Small intestine (tissue), 7 donors: ENCODE data around the gene JOSD1. TPM values are rescaled to one million over a fixed set of nuclear protein-coding genes. Genes with fewer than 3 reads are reported as not detected.
A peak's percentile ranks its signal among the peaks of the same experiment; 100 is the strongest.

Experiments used
- DNase-seq, 2 donors: peaks; one replicate each; pipeline versions ENCODE4 v3.0.0 to v3.0.0-alpha.2; 2013
- FAIRE-seq: peaks from 2 replicates; lab custom pipeline; 2012; peaks lifted over from hg19 to GRCh38; lab: Jason Lieb, UNC
- H3K27ac ChIP-seq, 3 donors: one replicate each; pipeline ENCODE4 v1.5.1; 2013; ENCODE audit warnings: low read length in 2 of 3, mild to moderate bottlenecking in 2 of 3, control low read depth in 1 of 3, inconsistent platforms in 1 of 3, low read depth in 1 of 3, moderate library complexity in 1 of 3
- H3K27me3 ChIP-seq, 3 donors: one replicate each; pipeline ENCODE4 v1.6.1; 2013; ENCODE audit warnings: low read length in 3 of 3, inconsistent platforms in 1 of 3; ENCODE audit not compliant: control insufficient read depth in 3 of 3, insufficient read depth in 3 of 3
- H3K36me3 ChIP-seq, 3 donors: one replicate each; pipeline ENCODE4 v1.6.1; 2013; ENCODE audit warnings: low read length in 3 of 3, inconsistent platforms in 1 of 3, low read depth in 1 of 3, mild to moderate bottlenecking in 1 of 3, moderate library complexity in 1 of 3; ENCODE audit not compliant: control insufficient read depth in 3 of 3, insufficient read depth in 2 of 3
- H3K4me1 ChIP-seq, 3 donors: one replicate each; pipeline ENCODE4 v1.6.1; 2013; ENCODE audit warnings: low read length in 2 of 3, inconsistent platforms in 1 of 3, low read depth in 1 of 3, mild to moderate bottlenecking in 1 of 3, moderate library complexity in 1 of 3; ENCODE audit not compliant: control insufficient read depth in 3 of 3, insufficient read depth in 2 of 3
- H3K4me3 ChIP-seq, 3 donors: one replicate each; pipeline ENCODE4 v1.5.1; 2013; ENCODE audit warnings: low read length in 3 of 3, control low read depth in 1 of 3, inconsistent platforms in 1 of 3, low read depth in 1 of 3, mild to moderate bottlenecking in 1 of 3, moderate library complexity in 1 of 3
- H3K9me3 ChIP-seq, 2 donors: one replicate each; pipeline ENCODE4 v1.6.1; 2013; ENCODE audit warnings: low read depth in 1 of 2, low read length in 1 of 2; ENCODE audit not compliant: control insufficient read depth in 2 of 2, insufficient read depth in 1 of 2
- WGBS, 3 donors: extraction: QIAGEN DNeasy Blood & Tissue Kit; methylation state at CpG; one replicate each; pipeline ENCODE4 v1.1.7; 2013; 5-methylcytosine and 5-hydroxymethylcytosine counted together
- polyA plus RNA-seq, 4 donors: library from polyadenylated mRNA; stranded (reverse) in 3 of 4; unstranded in 1 of 4; fragments of 200-250 nt in 3 of 4; fragments of 120-200 nt in 1 of 4; gene quantifications; one replicate each; pipeline versions ENCODE4 v1.2.1 to v1.2.3, GENCODE V29; 2013
- donor health status: healthy with polysubstance abuse.
- donor health status: control.
- donor health status: control.
- donor health status: Bipolar disorder and iron deficiency.
- donor health status: healthy.

JOSD1 gene
- polyA plus RNA-seq, 4 donors, result 34.6 to 90.5 (median 56.4) TPM

- H3K9me3 ChIP-seq, result no peaks in the 10 kb centered on the region
- H3K27me3 ChIP-seq, result no peaks in the 10 kb centered on the region
- no peaks in the 10 kb centered on the region for H3K4me1 ChIP-seq
- WGBS, 3 donors, result 96 to 98% (median 96%) methylated on average over 7 of the region's 7 CpGs
- H3K27ac ChIP-seq, result no peak overlapping the region
- no peak overlapping the region for H3K4me3 ChIP-seq
- FAIRE-seq, result no peak
- no peak for DNase-seq
- H3K36me3 ChIP-seq, result peaks cover 34 to 76% (median 42%) of the 10 kb centered on the region in 3 donors
Observed at GRCh38 chr22:38724176-38724575, 23.4 kb upstream of the JOSD1 start.

DNA sequence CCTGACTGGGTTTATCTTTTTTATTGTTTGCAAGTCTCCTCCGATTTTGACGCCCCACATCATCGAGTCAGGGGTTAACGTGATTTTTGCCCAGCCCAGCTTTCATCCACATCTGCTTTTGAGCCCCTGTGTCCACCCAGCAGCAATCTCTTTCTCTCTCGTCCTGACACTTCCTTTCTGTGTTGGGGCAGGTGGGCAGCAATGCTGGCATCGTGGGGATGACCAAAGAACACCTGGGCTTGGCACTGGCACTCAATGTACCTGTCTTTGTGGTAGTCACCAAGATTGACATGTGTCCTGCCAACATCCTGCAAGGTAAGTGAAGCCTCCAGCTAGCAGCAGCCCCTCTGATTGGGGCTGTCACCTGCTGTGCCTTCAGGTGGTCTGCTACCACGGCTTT, 20.8 kb upstream of the JOSD1 start:
- FAIRE-seq (no peak), DNase-seq (no peak)
- no peaks in the 10 kb centered on the region for H3K27me3 ChIP-seq
- no peaks in the 10 kb centered on the region for H3K9me3 ChIP-seq
- H3K36me3 ChIP-seq, result peaks cover 16 to 69% (median 31%) of the 10 kb centered on the region in 3 donors
- 80 to 93% (median 89%) methylated on average over 7 of the region's 7 CpGs for WGBS, 3 donors
- H3K4me1 ChIP-seq, result peaks cover 0 to 4% (median 0%) of the 10 kb centered on the region in 3 donors
- H3K4me3 ChIP-seq, result no peak overlapping the region
- no peak overlapping the region for H3K27ac ChIP-seq

GRCh38 chr22:38720350-38720749, 19.6 kb upstream of the JOSD1 start:
- WGBS, 3 donors, result 88 to 95% (median 95%) methylated on average over 3 of the region's 3 CpGs
- peaks cover 9 to 69% (median 26%) of the 10 kb centered on the region in 3 donors for H3K36me3 ChIP-seq

GRCh38 chr22:38719196-38719595, 18.5 kb upstream of the JOSD1 start:
- Histone ChIP-seq H3K9me3 (no peaks in the 10 kb centered on the region), H3K4me1 (peaks cover 0 to 4% (median 0%) of the 10 kb centered on the region in 3 donors), H3K36me3 (peaks cover 9 to 64% (median 22%) of the 10 kb centered on the region in 3 donors), H3K27me3 (no peaks in the 10 kb centered on the region), H3K4me3 (no peak overlapping the region), H3K27ac (no peak overlapping the region)
- no peak for FAIRE-seq
- no peak for DNase-seq
- WGBS, 3 donors, result 90 to 93% (median 92%) methylated on average over 6 of the region's 6 CpGs

More at GRCh38 chr22:38720350-38720749, 19.6 kb upstream of the JOSD1 start:
- Histone ChIP-seq H3K4me3 (no peak overlapping the region), H3K27ac (no peak overlapping the region), H3K27me3 (no peaks in the 10 kb centered on the region), H3K4me1 (peaks cover 0 to 4% (median 0%) of the 10 kb centered on the region in 3 donors), H3K9me3 (no peaks in the 10 kb centered on the region)
- DNase-seq (no peak), FAIRE-seq (no peak)

DNA sequence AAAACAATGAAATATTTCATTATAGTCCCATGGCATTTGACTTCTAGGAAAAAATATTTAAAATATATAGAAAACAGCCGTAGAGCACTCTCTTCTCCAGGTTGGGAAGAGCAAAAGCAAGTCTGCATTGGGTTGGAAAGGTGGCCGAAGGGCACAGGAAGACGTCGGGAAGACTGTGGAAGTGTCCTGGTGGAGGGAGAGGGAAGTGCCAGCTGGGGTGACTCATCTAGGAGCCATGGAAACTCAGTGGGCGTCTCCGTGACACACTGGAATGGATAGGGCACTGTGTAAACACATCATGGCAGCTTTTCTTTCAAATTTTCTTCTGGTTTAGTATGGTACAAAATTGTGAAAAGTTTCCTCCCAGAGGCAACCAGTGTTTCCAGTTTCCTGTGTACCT, 17.7 kb upstream of the JOSD1 start:
- peaks cover 7 to 60% (median 21%) of the 10 kb centered on the region in 3 donors for H3K36me3 ChIP-seq
- no peak overlapping the region for H3K4me3 ChIP-seq
- FAIRE-seq (no peak), DNase-seq (peak; percentile 83 to 87)
- H3K9me3 ChIP-seq, result no peaks in the 10 kb centered on the region
- peak overlapping the region in 1 of 3 donors; percentile 4 for H3K27ac ChIP-seq
- H3K4me1 ChIP-seq, result peaks cover 0 to 4% (median 0%) of the 10 kb centered on the region in 3 donors
- no peaks in the 10 kb centered on the region for H3K27me3 ChIP-seq
- 26 to 41% (median 34%) methylated on average over 6 of the region's 6 CpGs for WGBS, 3 donors

GRCh38 chr22:38717244-38717643, 16.5 kb upstream of the JOSD1 start:
- 88 to 93% (median 90%) methylated on average over 6 of the region's 6 CpGs for WGBS, 3 donors
- FAIRE-seq (no peak), DNase-seq (no peak)
- peaks cover 3 to 64% (median 23%) of the 10 kb centered on the region in 3 donors for H3K36me3 ChIP-seq
- no peak overlapping the region for H3K27ac ChIP-seq
- peaks cover 0 to 4% (median 0%) of the 10 kb centered on the region in 3 donors for H3K4me1 ChIP-seq
- no peak overlapping the region for H3K4me3 ChIP-seq
- H3K9me3 ChIP-seq, result no peaks in the 10 kb centered on the region
- H3K27me3 ChIP-seq, result no peaks in the 10 kb centered on the region

GRCh38 chr22:38716826-38717225, 16.1 kb upstream of the JOSD1 start:
- H3K4me3 ChIP-seq, result no peak overlapping the region
- no peaks in the 10 kb centered on the region for H3K9me3 ChIP-seq
- DNase-seq, result no peak
- H3K4me1 ChIP-seq, result peaks cover 0 to 4% (median 0%) of the 10 kb centered on the region in 3 donors
- 88 to 92% (median 91%) methylated on average over 9 of the region's 9 CpGs for WGBS, 3 donors
- no peak overlapping the region for H3K27ac ChIP-seq
- no peaks in the 10 kb centered on the region for H3K27me3 ChIP-seq
- no peak for FAIRE-seq
- H3K36me3 ChIP-seq, result peaks cover 3 to 68% (median 23%) of the 10 kb centered on the region in 3 donors

DNA sequence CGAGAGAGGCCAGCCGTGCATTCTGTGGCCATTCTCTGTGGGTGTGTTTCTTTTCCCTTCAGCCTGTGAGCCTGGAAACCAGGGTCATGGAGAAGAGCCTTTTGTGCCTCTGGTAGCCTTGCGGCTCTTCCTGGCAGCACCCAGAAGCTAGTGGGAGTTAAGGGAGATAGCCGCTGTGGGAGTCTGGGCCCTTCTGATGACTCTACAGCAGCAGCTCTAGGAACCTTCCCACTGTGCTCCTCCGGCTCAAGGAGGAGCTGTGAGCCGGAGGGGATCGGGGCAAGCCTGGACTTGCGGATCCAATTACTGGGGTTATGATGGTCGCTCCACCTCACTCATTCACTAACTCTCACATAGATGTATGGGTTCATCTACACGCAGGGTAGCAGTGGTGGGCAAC, 15.5 kb upstream of the JOSD1 start:
- Histone ChIP-seq H3K36me3 (peaks cover 0 to 66% (median 18%) of the 10 kb centered on the region in 3 donors), H3K4me3 (no peak overlapping the region), H3K9me3 (no peaks in the 10 kb centered on the region), H3K27ac (no peak overlapping the region), H3K4me1 (peaks cover 0 to 4% (median 0%) of the 10 kb centered on the region in 3 donors), H3K27me3 (no peaks in the 10 kb centered on the region)
- FAIRE-seq (no peak), DNase-seq (no peak)
- 95 to 98% (median 97%) methylated on average over 10 of the region's 10 CpGs for WGBS, 3 donors

DNA sequence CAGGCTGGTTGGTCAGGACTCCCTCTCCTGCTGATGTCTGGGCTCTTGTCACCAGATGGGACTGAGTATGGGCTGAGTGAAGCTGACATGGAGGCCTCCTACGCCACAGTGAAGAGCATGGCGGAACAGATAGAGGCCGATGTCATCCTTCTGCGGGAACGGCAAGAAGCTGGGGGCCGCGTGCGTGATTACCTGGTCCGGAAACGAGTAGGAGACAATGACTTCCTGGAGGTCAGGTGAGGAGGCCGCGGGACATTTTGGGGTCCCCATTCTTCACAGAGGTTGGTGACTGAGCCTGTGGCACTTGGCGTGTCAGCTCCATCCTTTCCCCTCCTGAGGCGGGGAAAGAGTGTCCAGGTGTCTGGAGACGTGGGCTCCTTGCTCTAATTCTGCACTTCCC, 15.1 kb upstream of the JOSD1 start:
- Histone ChIP-seq H3K4me3 (no peak overlapping the region), H3K9me3 (no peaks in the 10 kb centered on the region), H3K4me1 (peaks cover 0 to 4% (median 0%) of the 10 kb centered on the region in 3 donors), H3K27me3 (no peaks in the 10 kb centered on the region), H3K27ac (no peak overlapping the region), H3K36me3 (peaks cover 0 to 62% (median 17%) of the 10 kb centered on the region in 3 donors)
- DNase-seq (no peak), FAIRE-seq (no peak)
- WGBS, 3 donors, result 92 to 94% (median 93%) methylated on average over 15 of the region's 15 CpGs
